ENCODE data around the gene DKK3.

DKK3 gene

DNA sequence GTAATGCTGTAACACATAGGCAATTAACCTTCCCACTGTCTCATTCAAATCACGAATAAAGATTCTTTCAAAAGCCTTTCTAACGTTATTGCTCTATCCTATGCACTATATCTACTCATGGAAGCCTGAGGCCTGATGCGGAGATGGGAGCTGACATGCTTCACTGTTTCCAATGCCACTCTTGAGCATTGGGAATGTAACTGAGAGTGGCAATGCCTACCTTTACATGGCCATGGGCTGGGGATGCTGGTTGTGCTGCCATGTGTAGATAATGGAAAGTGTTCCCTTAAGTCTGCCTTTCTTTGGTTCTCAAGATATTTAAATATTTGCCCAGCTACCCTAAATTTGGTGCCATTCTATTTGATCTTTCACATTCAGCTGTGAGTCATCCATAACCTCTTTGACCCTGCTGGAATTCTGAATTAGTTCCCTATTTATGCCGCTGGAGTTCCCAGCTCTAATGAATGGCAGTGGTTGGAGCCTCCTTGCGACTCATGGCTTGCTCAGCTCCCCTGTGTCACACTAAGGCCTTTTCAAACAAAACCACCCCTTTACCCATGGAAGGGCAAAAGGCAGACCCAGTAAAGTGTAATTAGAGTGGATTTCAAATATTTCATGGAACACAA lies 21.4 kb upstream of the DKK3 start:
- peak; percentile 72 for DNase-seq (ENCODE audit: low spot score)

GRCh38 chr11:12029119-12029518 lies 20.7 kb upstream of the DKK3 start:
- DNase-seq (ENCODE audit: low spot score): no peak

DNA sequence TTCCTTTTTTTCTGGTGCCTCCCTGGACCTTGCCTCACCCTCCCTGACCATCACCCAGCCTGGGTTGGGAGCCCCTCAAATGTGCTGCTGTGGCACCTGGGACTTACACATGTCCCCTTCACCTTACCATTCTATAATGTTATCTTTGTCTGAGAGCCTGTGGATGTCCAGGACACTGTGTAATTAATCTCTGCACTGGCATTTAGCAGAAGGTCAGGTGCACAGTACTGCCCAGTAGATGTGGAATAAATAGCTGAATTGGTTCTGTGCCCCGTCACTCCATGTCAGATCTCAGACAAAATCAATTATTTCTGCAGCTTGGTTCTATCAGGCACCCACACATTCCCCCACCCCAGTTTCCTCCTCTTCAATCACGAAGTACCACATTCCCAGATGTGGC lies 19.9 kb upstream of the DKK3 start:
- DNase-seq (ENCODE audit: low spot score): no peak

- no peak for DNase-seq (ENCODE audit: low spot score)
Measured at GRCh38 chr11:12026331-12027211, 18.1 kb upstream of the DKK3 start.

DNA sequence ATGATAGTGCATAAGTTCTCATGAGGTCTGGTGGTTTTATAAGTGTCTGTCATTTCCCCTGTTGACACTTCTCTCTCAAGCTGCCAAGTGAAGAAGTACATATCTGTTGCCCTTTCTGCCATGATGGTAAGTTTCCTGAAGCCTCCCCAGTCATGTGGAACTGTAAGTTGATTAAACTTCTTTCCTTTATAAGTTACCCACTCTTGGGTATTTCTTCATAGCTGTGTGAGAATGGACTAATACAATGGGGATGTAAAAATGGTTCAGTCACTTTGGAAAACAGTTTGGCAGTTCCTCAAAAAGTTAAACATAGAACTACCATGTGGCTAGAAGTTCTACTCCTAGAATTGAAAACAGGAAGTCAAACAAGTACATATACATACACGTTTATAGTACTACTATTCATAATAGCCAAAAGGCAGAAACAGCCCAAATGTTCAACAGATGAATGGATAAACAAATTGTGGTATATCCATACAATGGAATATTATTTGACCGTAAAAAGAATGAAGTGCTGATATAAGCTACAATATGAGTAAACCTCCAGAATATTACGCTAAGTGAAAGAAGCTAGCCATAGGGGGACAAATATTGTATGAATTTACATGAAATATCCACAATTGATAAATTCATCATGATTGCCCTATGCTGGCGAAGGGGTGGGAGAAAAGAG lies 16.0 kb upstream of the DKK3 start:
- no peak for DNase-seq (ENCODE audit: low spot score)

DNA sequence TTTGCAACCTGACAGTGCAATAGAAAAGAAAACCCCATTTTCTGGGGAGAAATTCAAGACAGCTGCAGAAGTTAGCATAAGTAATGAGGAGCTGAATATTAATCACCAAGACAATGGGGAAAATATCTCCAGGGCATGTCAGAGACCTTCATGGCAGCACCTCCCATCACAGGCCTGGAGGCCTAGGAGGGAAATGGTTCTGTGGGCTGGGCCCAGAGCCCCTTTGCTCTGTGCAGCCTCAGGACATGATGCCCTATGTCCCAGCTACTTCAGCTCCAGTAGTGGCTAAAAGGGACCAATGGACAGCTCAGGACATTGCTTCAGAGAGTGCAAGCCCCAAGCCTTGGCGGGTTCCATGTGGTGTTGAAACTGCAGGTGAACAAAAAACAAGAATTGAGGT lies 14.6 kb upstream of the DKK3 start:
- DNase-seq (ENCODE audit: low spot score): no peak

GRCh38 chr11:12020546-12020945 lies 12.1 kb upstream of the DKK3 start:
- DNase-seq (ENCODE audit: low spot score): no peak

GRCh38 chr11:12019866-12020416 lies 11.5 kb upstream of the DKK3 start:
- peak; percentile 17 for DNase-seq (ENCODE audit: low spot score)

DNA sequence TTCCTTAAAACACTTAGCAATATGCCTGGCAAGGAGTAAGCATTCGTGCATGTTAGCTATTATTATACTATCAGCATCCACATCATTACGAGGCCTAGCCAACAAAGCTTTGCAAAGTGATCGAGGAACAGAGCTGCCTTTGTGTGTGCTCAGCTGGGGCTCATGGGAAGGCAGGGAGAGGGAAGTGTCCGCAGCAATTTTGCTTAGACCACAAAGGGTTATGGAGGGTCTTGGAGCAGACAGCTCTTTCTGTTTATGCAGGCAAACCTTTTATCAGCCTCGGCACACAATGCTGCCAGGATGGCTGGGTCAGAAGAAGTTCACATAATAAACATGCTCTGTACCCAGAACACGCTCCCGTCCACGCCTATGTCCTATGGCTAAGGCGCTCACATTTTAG lies 10.9 kb upstream of the DKK3 start:
- DNase-seq (ENCODE audit: low spot score): peak; percentile 72

DNA sequence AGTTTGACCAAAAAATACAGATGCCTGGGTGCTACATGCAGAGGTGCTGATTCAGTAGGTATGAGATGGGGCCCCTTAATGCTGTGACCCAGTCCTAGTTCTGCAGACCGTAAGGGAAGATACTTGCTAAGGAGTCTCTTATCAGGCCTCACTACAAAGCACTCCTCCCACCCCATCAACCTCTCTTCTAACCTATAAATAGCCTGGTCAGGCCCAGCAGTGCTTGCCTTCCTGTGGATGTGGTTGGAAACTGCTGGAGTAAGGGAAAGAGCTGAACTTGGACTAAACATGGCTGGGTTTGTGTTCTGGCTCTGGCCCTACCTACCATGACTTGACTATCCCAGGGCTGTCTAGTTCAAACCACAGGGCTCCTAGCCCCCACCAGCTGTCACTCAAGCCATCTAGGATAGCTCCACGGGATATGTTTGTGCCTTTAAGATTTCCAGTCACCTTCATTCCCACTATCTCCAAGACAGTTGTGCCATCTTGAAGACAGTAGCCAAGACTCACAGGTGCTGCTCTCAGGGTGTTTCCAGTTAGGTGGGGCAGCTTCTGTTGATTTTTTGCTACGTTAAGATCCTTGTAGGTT lies 9.5 kb upstream of the DKK3 start:
- no peak for DNase-seq (ENCODE audit: low spot score)

- no peak for DNase-seq (ENCODE audit: low spot score)
Measured at GRCh38 chr11:12017243-12017678, 8.8 kb upstream of the DKK3 start.

DNA sequence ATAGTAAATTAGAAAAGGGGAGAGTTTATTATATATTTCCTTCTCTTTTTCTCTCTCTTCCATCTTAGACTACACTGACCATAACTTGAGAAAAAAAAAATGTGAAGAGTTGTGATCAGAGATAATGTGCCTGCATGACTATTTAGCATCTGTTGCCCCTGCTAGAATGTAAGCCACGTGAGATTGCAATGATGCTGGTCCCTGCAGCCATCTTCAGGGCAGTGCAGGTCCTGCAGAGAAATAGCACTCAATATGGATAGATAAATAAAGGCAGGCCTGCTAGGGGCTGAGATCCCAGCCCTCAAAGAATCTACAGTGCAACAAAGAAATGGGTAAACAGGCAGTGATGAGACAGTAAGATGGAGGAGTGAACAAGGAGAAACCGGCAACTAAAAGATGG lies 7.8 kb upstream of the DKK3 start:
- DNase-seq (ENCODE audit: low spot score): no peak

GRCh38 chr11:12015486-12015885 lies 7.1 kb upstream of the DKK3 start:
- no peak for DNase-seq (ENCODE audit: low spot score)

DNA sequence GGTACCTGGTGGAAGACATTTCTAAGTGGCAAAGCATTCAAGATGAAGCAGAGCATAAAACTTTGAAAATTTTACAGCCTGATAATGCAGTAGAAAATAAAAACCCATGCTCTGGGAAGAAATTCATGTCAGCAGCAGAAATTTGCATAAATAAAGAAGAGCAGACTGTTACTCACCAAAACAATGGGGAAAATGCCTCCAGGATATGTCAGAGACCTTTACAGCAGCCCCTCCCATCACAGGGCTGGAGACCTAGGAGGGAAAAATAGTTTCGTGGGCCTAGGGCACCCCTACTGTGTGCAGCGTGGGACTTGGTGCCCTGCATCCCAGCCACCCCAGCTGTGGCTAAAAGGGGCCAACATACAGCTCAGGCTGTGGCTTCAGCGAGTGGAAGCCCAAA lies 5.4 kb upstream of the DKK3 start:
- no peak for DNase-seq (ENCODE audit: low spot score)

- DNase-seq (ENCODE audit: low spot score): no peak
Measured at GRCh38 chr11:12009617-12010321, 1.3 kb upstream of the DKK3 start.

DNA sequence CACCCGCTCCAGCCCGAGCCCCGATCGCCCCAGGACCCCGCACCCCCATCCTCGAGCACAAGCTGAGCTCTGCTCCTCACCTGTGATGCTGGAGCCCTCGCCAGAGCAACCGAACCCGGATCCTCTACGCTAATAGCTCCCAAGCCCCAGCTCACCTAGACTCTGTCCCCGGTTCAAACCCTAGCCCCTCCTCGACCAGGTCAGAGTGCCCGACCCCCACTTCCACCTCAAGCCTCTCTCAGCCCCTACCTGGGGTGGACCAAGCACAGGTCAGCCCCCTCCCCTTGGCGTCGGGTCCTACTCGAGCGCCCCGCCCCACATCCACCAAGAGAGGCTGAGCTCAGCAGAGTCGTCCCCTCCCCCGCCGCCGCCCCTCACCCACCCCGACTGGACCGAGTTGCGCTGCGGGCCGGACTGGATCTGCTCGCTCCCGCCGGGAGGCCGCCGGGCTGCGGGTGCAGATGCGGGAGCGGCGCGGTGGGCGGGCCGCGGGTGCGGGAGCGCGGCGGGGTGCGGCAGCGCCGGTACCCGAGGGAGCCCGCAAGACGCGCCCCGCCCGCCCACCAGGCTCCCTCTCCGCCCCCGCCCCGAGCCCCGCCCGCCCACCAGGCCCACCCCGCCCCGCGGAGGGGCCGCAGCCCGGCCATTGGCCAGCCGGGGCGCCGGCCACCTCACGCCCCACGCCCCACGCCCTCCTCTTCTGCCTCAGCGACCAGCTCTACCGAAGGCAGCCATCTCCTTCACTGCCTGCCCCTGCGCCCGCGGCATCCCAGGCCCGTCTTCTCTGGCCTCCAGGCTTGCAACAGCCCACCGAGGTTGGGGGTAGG lies 577 bp upstream of the DKK3 start:
- DNase-seq (ENCODE audit: low spot score): no peak

GRCh38 chr11:12007230-12007593 lies 1.2 kb downstream of the DKK3 start:
- no peak for DNase-seq (ENCODE audit: low spot score)

DNA sequence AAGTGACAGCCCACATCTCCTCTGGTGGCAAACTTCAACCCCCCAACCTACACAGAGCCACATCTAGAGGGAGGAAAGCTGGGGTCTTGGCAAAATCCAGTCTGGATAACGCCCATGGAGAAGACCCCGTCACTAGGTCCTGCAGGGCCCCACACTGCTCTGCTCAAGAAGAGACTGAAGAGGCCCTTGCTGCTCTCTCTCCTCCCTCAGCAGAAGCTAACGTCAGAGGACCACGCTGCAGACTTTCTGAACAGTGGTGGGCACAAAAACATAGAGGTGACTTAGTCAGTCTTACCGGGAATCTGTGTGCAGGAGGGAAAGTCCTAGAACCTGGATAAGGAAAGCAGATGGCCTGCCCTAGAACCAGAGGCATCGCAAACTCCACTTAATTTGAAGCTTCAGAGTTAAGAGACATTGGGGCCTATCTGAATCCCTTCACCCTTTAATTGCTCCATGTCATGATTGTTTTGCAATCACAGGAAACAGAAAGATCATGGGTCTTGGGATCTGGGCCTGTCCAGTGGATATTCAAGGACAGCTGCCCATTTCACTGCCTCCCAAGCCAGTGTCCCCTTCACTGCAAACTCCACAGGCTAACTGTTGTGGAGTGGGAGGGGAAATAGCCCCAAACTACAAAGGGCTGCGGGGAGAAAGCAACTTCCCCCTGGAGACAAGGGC lies 1.7 kb downstream of the DKK3 start:
- DNase-seq (ENCODE audit: low spot score): no peak

- no peak for DNase-seq (ENCODE audit: low spot score)
Measured at GRCh38 chr11:12005476-12005875, 3.0 kb downstream of the DKK3 start.

GRCh38 chr11:12005061-12005460 lies 3.4 kb downstream of the DKK3 start:
- DNase-seq (ENCODE audit: low spot score): no peak
